ENCODE results near the gene RBFOX1. TPM values are rescaled to one million over a fixed set of nuclear protein-coding genes. Genes with fewer than 3 reads are reported as not detected.

Gene RBFOX1
- total and polyA plus RNA-seq, 10 of the 15 experiments (the other 5 are each of a cell fraction or from before 2014, with no cell fraction given), result 0.87 TPM; not detected in 9

DNA sequence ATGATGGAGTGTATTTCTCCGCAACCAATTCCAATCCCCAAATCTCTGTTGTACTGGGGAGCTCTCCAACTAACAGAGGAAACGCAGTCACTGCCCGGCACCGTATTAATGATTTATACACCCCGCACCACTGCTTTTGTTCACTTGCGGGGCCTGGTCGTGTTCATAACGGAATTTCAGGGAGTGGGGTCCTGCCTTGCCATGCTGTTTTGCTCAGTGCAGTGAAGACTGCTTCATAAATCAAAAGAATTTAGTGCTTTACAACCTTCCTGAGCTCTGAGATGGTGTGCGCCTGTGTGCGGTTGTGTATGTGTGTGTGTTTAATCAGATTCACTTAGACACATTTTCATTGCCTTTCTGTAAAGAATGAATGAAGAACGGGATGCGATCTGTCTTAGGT is 18.5 kb upstream of the RBFOX1 start:
- Histone ChIP-seq H3K4me3 (no peak overlapping the region), H2AFZ (ENCODE audit: control insufficient read depth, low read depth, low read length) (no peak overlapping the region), H3K79me2 (ENCODE audit: control insufficient read depth, insufficient read depth, low read length) (no peaks in the 10 kb centered on the region), H3K36me3 (ENCODE audit: control insufficient read depth in 2 of 2, insufficient read depth in 2 of 2, low read length in 1 of 2) (no peaks in the 10 kb centered on the region), H3K27ac (ENCODE audit: control insufficient read depth, insufficient read depth) (no peak overlapping the region), H3K9me3 (replicated peaks; ENCODE audit: control insufficient read depth, insufficient read depth, low read length) (no peaks in the 10 kb centered on the region; the same call in 2 of the 3 replicates), H4K20me1 (ENCODE audit: control insufficient read depth, insufficient read depth) (no peaks in the 10 kb centered on the region), H3K27me3 (replicated peaks in 1 of 2; ENCODE audit: control insufficient read depth in 2 of 2, insufficient read depth in 2 of 2, low read length in 1 of 2) (no peaks in the 10 kb centered on the region), H3K9ac (ENCODE audit: control insufficient read depth, insufficient read depth, low read length) (no peak overlapping the region), H3K4me2 (ENCODE audit: control insufficient read depth, insufficient read depth) (no peak overlapping the region), H3K4me1 (ENCODE audit: control insufficient read depth, insufficient read depth, low read length) (no peaks in the 10 kb centered on the region)
- FAIRE-seq, result no peak
- no TSS peak for BruUV-seq (replicated peaks)
- DNase-seq (ENCODE audit: low read depth, low spot score), result no peak
- no peak for ATAC-seq
- WGBS (ENCODE audit: insufficient coverage, insufficient replicate concordance, low lambda C conversion rate, missing lambda C conversion rate), result 47% methylated on average over 12 of the region's 12 CpGs
- intact Hi-C loops (cut with micrococcal nuclease; ENCODE audit: unreplicated experiment), result no loop called here
- ChIA-PET SMC1A (ENCODE audit: uncharacterized antibody, unreplicated experiment) (interaction anchor here (0.7 kb wide), 2 partner anchors 63 to 1211 kb away, joined by 3 to 5 read pairs; no protein-coding TSS in a partner anchor), CTCF (no interaction called here), RAD21 (ENCODE audit: unreplicated experiment) (no interaction called here), POLR2A (no interaction called here)
- in situ Hi-C loops (cut with MboI), result no loop called here
- TF ChIP-seq YY1 (IDR thresholded peaks at IDR 0.05; ENCODE audit: low read depth, low read length) (no peak), ZBED1 (IDR thresholded peaks at IDR 0.05; ENCODE audit: borderline replicate concordance) (no peak), NR2C2 (IDR thresholded peaks at IDR 0.05; ENCODE audit: borderline replicate concordance, control insufficient read depth, insufficient read length, low read depth) (no peak), KDM1A (IDR thresholded peaks at IDR 0.05; ENCODE audit: borderline replicate concordance) (no peak), MXI1 (IDR thresholded peaks at IDR 0.05; ENCODE audit: low read depth, low read length) (no peak), BMI1 (IDR thresholded peaks at IDR 0.05; ENCODE audit: borderline replicate concordance) (no peak), RUNX3 (IDR thresholded peaks at IDR 0.05; ENCODE audit: low read length) (no peak)
- TF ChIP-seq, protein P1, sequence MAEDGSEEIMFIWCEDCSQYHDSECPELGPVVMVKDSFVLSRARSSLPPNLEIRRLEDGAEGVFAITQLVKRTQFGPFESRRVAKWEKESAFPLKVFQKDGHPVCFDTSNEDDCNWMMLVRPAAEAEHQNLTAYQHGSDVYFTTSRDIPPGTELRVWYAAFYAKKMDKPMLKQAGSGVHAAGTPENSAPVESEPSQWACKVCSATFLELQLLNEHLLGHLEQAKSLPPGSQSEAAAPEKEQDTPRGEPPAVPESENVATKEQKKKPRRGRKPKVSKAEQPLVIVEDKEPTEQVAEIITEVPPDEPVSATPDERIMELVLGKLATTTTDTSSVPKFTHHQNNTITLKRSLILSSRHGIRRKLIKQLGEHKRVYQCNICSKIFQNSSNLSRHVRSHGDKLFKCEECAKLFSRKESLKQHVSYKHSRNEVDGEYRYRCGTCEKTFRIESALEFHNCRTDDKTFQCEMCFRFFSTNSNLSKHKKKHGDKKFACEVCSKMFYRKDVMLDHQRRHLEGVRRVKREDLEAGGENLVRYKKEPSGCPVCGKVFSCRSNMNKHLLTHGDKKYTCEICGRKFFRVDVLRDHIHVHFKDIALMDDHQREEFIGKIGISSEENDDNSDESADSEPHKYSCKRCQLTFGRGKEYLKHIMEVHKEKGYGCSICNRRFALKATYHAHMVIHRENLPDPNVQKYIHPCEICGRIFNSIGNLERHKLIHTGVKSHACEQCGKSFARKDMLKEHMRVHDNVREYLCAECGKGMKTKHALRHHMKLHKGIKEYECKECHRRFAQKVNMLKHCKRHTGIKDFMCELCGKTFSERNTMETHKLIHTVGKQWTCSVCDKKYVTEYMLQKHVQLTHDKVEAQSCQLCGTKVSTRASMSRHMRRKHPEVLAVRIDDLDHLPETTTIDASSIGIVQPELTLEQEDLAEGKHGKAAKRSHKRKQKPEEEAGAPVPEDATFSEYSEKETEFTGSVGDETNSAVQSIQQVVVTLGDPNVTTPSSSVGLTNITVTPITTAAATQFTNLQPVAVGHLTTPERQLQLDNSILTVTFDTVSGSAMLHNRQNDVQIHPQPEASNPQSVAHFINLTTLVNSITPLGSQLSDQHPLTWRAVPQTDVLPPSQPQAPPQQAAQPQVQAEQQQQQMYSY (CRISPR knock-in tag; IDR thresholded peaks at IDR 0.05), result no peak
- TF ChIP-seq, protein P2, sequence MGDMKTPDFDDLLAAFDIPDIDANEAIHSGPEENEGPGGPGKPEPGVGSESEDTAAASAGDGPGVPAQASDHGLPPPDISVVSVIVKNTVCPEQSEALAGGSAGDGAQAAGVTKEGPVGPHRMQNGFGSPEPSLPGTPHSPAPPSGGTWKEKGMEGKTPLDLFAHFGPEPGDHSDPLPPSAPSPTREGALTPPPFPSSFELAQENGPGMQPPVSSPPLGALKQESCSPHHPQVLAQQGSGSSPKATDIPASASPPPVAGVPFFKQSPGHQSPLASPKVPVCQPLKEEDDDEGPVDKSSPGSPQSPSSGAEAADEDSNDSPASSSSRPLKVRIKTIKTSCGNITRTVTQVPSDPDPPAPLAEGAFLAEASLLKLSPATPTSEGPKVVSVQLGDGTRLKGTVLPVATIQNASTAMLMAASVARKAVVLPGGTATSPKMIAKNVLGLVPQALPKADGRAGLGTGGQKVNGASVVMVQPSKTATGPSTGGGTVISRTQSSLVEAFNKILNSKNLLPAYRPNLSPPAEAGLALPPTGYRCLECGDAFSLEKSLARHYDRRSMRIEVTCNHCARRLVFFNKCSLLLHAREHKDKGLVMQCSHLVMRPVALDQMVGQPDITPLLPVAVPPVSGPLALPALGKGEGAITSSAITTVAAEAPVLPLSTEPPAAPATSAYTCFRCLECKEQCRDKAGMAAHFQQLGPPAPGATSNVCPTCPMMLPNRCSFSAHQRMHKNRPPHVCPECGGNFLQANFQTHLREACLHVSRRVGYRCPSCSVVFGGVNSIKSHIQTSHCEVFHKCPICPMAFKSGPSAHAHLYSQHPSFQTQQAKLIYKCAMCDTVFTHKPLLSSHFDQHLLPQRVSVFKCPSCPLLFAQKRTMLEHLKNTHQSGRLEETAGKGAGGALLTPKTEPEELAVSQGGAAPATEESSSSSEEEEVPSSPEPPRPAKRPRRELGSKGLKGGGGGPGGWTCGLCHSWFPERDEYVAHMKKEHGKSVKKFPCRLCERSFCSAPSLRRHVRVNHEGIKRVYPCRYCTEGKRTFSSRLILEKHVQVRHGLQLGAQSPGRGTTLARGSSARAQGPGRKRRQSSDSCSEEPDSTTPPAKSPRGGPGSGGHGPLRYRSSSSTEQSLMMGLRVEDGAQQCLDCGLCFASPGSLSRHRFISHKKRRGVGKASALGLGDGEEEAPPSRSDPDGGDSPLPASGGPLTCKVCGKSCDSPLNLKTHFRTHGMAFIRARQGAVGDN (IDR thresholded peaks at IDR 0.05), result no peak
- TF ChIP-seq, protein P3, sequence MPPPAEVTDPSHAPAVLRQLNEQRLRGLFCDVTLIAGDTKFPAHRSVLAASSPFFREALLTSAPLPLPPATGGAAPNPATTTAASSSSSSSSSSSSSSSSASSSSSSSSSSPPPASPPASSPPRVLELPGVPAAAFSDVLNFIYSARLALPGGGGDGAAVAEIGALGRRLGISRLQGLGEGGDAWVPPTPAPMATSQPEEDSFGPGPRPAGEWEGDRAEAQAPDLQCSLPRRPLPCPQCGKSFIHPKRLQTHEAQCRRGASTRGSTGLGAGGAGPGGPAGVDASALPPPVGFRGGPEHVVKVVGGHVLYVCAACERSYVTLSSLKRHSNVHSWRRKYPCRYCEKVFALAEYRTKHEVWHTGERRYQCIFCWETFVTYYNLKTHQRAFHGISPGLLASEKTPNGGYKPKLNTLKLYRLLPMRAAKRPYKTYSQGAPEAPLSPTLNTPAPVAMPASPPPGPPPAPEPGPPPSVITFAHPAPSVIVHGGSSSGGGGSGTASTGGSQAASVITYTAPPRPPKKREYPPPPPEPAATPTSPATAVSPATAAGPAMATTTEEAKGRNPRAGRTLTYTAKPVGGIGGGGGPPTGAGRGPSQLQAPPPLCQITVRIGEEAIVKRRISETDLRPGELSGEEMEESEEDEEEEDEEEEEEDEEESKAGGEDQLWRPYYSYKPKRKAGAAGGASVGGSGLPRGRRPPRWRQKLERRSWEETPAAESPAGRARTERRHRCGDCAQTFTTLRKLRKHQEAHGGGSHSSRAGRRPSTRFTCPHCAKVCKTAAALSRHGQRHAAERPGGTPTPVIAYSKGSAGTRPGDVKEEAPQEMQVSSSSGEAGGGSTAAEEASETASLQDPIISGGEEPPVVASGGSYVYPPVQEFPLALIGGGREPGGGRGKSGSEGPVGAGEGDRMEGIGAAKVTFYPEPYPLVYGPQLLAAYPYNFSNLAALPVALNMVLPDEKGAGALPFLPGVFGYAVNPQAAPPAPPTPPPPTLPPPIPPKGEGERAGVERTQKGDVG (CRISPR knock-in tag; IDR thresholded peaks at IDR 0.05), result no peak

Measured in GM12878 (cell line).